Activated CD8-positive, alpha-beta memory T cell treated with anti-CD3 and anti-CD28 coated beads for 4 hours (primary cell): ENCODE measurements around the gene ALG1.
"Not testable (repeated sequence)": the region's sequence is repeated elsewhere in the genome, so short reads cannot be mapped to it uniquely, and the experiment has no call there.

Experiments used
- DNase-seq, 2 donors: peaks; one replicate each; pipeline ENCODE4 v3.0.0-alpha.2; 2020; ENCODE audit warnings: low read depth in 2 of 2

ALG1 gene

GRCh38 chr16:5098221-5099159, 26.8 kb downstream of the ALG1 start:
- peak; percentile 93 to 94 for DNase-seq

- not testable (repeated sequence) for DNase-seq
Measured at GRCh38 chr16:5099174-5099573, 27.5 kb downstream of the ALG1 start.

GRCh38 chr16:5103296-5104032, 31.8 kb downstream of the ALG1 start:
- DNase-seq, result not testable (repeated sequence)

GRCh38 chr16:5105039-5105438, 33.4 kb downstream of the ALG1 start:
- not testable (repeated sequence) for DNase-seq

- DNase-seq, result no peak
Measured at GRCh38 chr16:5108505-5109158, 37.0 kb downstream of the ALG1 start.

GRCh38 chr16:5110933-5111332, 39.3 kb downstream of the ALG1 start:
- not testable (repeated sequence) for DNase-seq

GRCh38 chr16:5116780-5117295, 45.2 kb downstream of the ALG1 start:
- not testable (repeated sequence) for DNase-seq

GRCh38 chr16:5117300-5118087, 45.9 kb downstream of the ALG1 start:
- peak in 1 of 2 donors; percentile 9 for DNase-seq

GRCh38 chr16:5131467-5132004, 59.9 kb downstream of the ALG1 start:
- DNase-seq, result not testable (repeated sequence)

- DNase-seq, result not testable (repeated sequence)
Measured at GRCh38 chr16:5132915-5133600, 61.4 kb downstream of the ALG1 start.

- DNase-seq, result not testable (repeated sequence)
Measured at GRCh38 chr16:5134739-5135452, 63.3 kb downstream of the ALG1 start.
